ENCODE measurements around the gene EEF2KMT. TPM values are rescaled to one million over a fixed set of nuclear protein-coding genes. Genes with fewer than 3 reads are reported as not detected.

Gene EEF2KMT
- total RNA-seq, 1 donor from 2014 or later: 8.9 TPM

- DNase-seq (ENCODE audit: low read depth, low spot score): no peak
Measured at GRCh38 chr16:5044011-5044540, 53.5 kb downstream of the EEF2KMT start.

- DNase-seq (ENCODE audit: low read depth, low spot score): no peak
Measured at GRCh38 chr16:5042574-5043171, 54.9 kb downstream of the EEF2KMT start.

- no peak for DNase-seq (ENCODE audit: low read depth, low spot score)
Measured at GRCh38 chr16:5041600-5042133, 55.9 kb downstream of the EEF2KMT start.

- DNase-seq (ENCODE audit: low read depth, low spot score): no peak
Measured at GRCh38 chr16:5040451-5040850, 57.1 kb downstream of the EEF2KMT start.

- no peak for DNase-seq (ENCODE audit: low read depth, low spot score)
Measured at GRCh38 chr16:5036228-5037156, 61.1 kb downstream of the EEF2KMT start.

- DNase-seq (ENCODE audit: low read depth, low spot score): no peak
Measured at GRCh38 chr16:5035909-5036227, 61.7 kb downstream of the EEF2KMT start.

Other genes starting within 250 kb of the EEF2KMT start
- gene PPL, start 160.6 kb downstream of the EEF2KMT start, total RNA-seq: 0.26 and 0.71 TPM in 2 replicates
- gene SEC14L5, start 139.5 kb downstream of the EEF2KMT start, total RNA-seq: under 0.01 TPM in 1 of 2 replicates, not detected in the other
- gene NAGPA, start 63.9 kb downstream of the EEF2KMT start, total RNA-seq: 16.0 and 23.5 TPM in 2 replicates
- not detected in 2 replicates for gene C16orf89, start 31.8 kb downstream of the EEF2KMT start, total RNA-seq
- gene ALG1, start 26.0 kb downstream of the EEF2KMT start, total RNA-seq: 35.5 and 46.0 TPM in 2 replicates